ENCODE results near the gene DPYD. TPM values are rescaled to one million over a fixed set of nuclear protein-coding genes. Genes with fewer than 3 reads are reported as not detected.

DPYD gene
- total and polyA plus RNA-seq, 4 donors: 17.7 to 99.3 (median 74.4) TPM

GRCh38 chr1:97108179-97108578 is 812.7 kb downstream of the DPYD start:
- Histone ChIP-seq H3K27me3 (ENCODE audit: control insufficient read depth in 3 of 3, insufficient read depth in 3 of 3, low read length in 2 of 3) (no peaks in the 10 kb centered on the region), H3K27ac (ENCODE audit: low read depth in 1 of 2, low read length in 1 of 2) (no peak overlapping the region), H3K36me3 (ENCODE audit: control insufficient read depth in 4 of 4, insufficient read depth in 4 of 4, low read length in 4 of 4) (peaks cover 0 to 5% (median under 1%) of the 10 kb centered on the region in 4 donors), H3K9me3 (ENCODE audit: control insufficient read depth in 4 of 4, insufficient read depth in 3 of 4, low read length in 3 of 4) (peaks cover 0 to 3% (median under 1%) of the 10 kb centered on the region in 4 donors), H3K4me3 (no peak overlapping the region), H3K4me1 (ENCODE audit: control insufficient read depth in 5 of 5, insufficient read depth in 5 of 5, low read length in 5 of 5) (no peaks in the 10 kb centered on the region), H3K9ac (ENCODE audit: insufficient read depth in 1 of 2, low read length in 2 of 2) (no peak overlapping the region)
- no peak for DNase-seq
- no peak for ATAC-seq (ENCODE audit: insufficient read depth, low FRiP score)
- TF ChIP-seq CTCF (IDR thresholded peaks at IDR 0.05; ENCODE audit: control extremely low read depth, extremely low read depth): no peak
- WGBS, 2 donors: 69 to 78% methylated on average over 1 of the region's 1 CpG

GRCh38 chr1:97105531-97105930 is 815.3 kb downstream of the DPYD start:
- no peaks in the 10 kb centered on the region for H3K27me3 ChIP-seq (ENCODE audit: control insufficient read depth in 3 of 3, insufficient read depth in 3 of 3, low read length in 2 of 3)
- DNase-seq: no peak
- no peak for ATAC-seq (ENCODE audit: insufficient read depth, low FRiP score)
- H3K9me3 ChIP-seq (ENCODE audit: control insufficient read depth in 4 of 4, insufficient read depth in 3 of 4, low read length in 3 of 4): peaks cover 0 to 3% (median under 1%) of the 10 kb centered on the region in 4 donors
- H3K4me1 ChIP-seq (ENCODE audit: control insufficient read depth in 5 of 5, insufficient read depth in 5 of 5, low read length in 5 of 5): no peaks in the 10 kb centered on the region
- no peak overlapping the region for H3K9ac ChIP-seq (ENCODE audit: insufficient read depth in 1 of 2, low read length in 2 of 2)
- no peak overlapping the region for H3K27ac ChIP-seq (ENCODE audit: low read depth in 1 of 2, low read length in 1 of 2)
- TF ChIP-seq CTCF (IDR thresholded peaks at IDR 0.05; ENCODE audit: control extremely low read depth, extremely low read depth): no peak
- H3K36me3 ChIP-seq (ENCODE audit: control insufficient read depth in 4 of 4, insufficient read depth in 4 of 4, low read length in 4 of 4): peaks cover 0 to 5% (median under 1%) of the 10 kb centered on the region in 4 donors
- WGBS, 2 donors: 88 to 96% methylated on average over 2 of the region's 2 CpGs
- H3K4me3 ChIP-seq: no peak overlapping the region

DNA sequence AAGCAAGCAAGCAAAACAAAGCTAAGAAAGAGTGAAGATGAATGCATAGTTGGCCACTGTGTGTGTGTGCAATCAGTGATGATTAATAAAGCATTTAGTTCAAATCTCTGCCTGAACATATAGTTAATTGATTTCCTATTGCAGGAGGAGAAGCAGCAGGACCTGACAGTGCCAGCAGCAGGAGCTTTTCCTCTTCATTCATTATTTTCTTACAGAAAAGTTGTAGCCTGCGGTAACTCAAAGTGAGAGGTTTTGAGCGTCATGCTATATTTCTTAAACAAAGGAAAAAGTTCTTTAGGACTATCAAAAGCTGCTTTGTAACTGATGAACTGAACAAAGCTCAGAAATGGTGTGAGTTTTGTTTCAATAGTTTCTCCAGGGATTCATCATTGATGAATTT is 819.3 kb downstream of the DPYD start:
- no peak for DNase-seq
- no peak overlapping the region for H3K4me3 ChIP-seq
- no peak for ATAC-seq (ENCODE audit: insufficient read depth, low FRiP score)
- H3K27ac ChIP-seq (ENCODE audit: low read depth in 1 of 2, low read length in 1 of 2): no peak overlapping the region
- H3K36me3 ChIP-seq (ENCODE audit: control insufficient read depth in 4 of 4, insufficient read depth in 4 of 4, low read length in 4 of 4): peaks cover 1 to 14% (median 5%) of the 10 kb centered on the region in 4 donors
- TF ChIP-seq CTCF (IDR thresholded peaks at IDR 0.05; ENCODE audit: control extremely low read depth, extremely low read depth): no peak
- H3K4me1 ChIP-seq (ENCODE audit: control insufficient read depth in 5 of 5, insufficient read depth in 5 of 5, low read length in 5 of 5): no peaks in the 10 kb centered on the region
- no peak overlapping the region for H3K9ac ChIP-seq (ENCODE audit: insufficient read depth in 1 of 2, low read length in 2 of 2)
- 95 to 97% methylated on average over 2 of the region's 2 CpGs for WGBS, 2 donors
- H3K9me3 ChIP-seq (ENCODE audit: control insufficient read depth in 4 of 4, insufficient read depth in 3 of 4, low read length in 3 of 4): peaks cover 0 to 3% (median under 1%) of the 10 kb centered on the region in 4 donors
- H3K27me3 ChIP-seq (ENCODE audit: control insufficient read depth in 3 of 3, insufficient read depth in 3 of 3, low read length in 2 of 3): no peaks in the 10 kb centered on the region

DNA sequence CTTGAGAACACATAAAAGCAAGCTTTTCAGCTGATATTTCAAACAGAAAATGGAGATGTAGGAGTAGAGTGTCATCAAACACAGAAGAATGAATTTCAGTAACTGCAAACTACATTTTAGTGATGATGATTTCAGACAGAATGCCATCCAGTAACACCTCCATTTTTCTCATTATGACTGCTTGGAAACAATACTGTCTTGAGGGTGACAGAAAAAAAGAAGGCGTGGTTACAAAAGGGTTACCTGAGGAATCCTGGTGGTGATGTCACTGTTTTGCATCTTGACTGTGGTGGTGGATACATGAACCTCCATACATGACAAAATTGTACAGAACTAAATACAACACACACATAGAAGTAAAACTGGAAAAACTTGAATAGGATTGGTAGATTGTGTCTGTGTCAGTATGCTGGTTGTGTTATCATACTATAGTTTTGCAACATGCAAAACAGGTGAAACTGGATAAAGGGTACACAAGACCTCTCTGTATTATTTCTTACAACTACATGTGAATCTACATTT is 823.4 kb downstream of the DPYD start:
- ATAC-seq (ENCODE audit: insufficient read depth, low FRiP score): no peak
- H3K36me3 ChIP-seq (ENCODE audit: control insufficient read depth in 4 of 4, insufficient read depth in 4 of 4, low read length in 4 of 4): peaks cover 0 to 9% (median 5%) of the 10 kb centered on the region in 4 donors
- 96% methylated on average over 1 of the region's 1 CpG for WGBS, 2 donors

More for the DNA sequence above, 823.4 kb downstream of the DPYD start:
- H3K9ac ChIP-seq (ENCODE audit: insufficient read depth in 1 of 2, low read length in 2 of 2): no peak overlapping the region
- H3K9me3 ChIP-seq (ENCODE audit: control insufficient read depth in 4 of 4, insufficient read depth in 3 of 4, low read length in 3 of 4): no peaks in the 10 kb centered on the region
- no peak overlapping the region for H3K27ac ChIP-seq (ENCODE audit: low read depth in 1 of 2, low read length in 1 of 2)
- peaks cover 0 to 13% (median 3%) of the 10 kb centered on the region in 5 donors for H3K4me1 ChIP-seq (ENCODE audit: control insufficient read depth in 5 of 5, insufficient read depth in 5 of 5, low read length in 5 of 5)
- no peak overlapping the region for H3K4me3 ChIP-seq
- no peak for TF ChIP-seq CTCF (IDR thresholded peaks at IDR 0.05; ENCODE audit: control extremely low read depth, extremely low read depth)
- no peaks in the 10 kb centered on the region for H3K27me3 ChIP-seq (ENCODE audit: control insufficient read depth in 3 of 3, insufficient read depth in 3 of 3, low read length in 2 of 3)
- no peak for DNase-seq

Data from lung (tissue), 12 donors.